ENCODE data around the gene PEX10. TPM values are rescaled to one million over a fixed set of nuclear protein-coding genes. Genes with fewer than 3 reads are reported as not detected.

PEX10 gene
- total RNA-seq, 4 donors from 2014 or later, result 19.2 to 25.7 (median 22.6) TPM

DNA sequence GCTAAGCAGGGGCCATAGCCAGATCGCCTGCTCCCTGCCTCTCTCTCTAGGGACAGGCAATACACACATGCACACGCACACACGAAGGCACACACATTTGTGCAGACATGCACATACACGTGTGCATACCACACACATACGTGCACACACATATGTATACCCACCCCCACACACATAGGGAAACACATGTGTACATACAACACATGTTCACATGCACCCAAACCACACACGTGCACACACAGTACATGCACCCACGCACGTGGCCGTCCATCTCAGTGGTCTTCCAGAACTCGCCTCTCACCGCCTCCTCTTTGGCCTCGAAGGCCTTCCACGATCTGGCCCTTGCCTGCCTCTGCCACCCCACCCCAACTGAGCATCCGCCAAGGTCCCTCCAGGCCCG, 25.3 kb upstream of the PEX10 start:
- TF ChIP-seq, protein P1, sequence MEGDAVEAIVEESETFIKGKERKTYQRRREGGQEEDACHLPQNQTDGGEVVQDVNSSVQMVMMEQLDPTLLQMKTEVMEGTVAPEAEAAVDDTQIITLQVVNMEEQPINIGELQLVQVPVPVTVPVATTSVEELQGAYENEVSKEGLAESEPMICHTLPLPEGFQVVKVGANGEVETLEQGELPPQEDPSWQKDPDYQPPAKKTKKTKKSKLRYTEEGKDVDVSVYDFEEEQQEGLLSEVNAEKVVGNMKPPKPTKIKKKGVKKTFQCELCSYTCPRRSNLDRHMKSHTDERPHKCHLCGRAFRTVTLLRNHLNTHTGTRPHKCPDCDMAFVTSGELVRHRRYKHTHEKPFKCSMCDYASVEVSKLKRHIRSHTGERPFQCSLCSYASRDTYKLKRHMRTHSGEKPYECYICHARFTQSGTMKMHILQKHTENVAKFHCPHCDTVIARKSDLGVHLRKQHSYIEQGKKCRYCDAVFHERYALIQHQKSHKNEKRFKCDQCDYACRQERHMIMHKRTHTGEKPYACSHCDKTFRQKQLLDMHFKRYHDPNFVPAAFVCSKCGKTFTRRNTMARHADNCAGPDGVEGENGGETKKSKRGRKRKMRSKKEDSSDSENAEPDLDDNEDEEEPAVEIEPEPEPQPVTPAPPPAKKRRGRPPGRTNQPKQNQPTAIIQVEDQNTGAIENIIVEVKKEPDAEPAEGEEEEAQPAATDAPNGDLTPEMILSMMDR (IDR thresholded peaks at IDR 0.05 in 4 of 5, conservative IDR thresholded peaks at IDR 0.05 in 1 of 5), result no peak
- no peak for TF ChIP-seq POLR2A (IDR thresholded peaks at IDR 0.05)
- H3K27me3 ChIP-seq, result peaks cover 25 to 51% (median 36%) of the 10 kb centered on the region in 3 donors
- H3K27ac ChIP-seq, result no peak overlapping the region
- no peaks in the 10 kb centered on the region for H3K9me3 ChIP-seq
- intact Hi-C loops (cut with DNase I; ENCODE audit: low total_unique reads), result no loop called here
- H3K36me3 ChIP-seq, result no peaks in the 10 kb centered on the region
- ATAC-seq (no peak), DNase-seq (no peak)
- H3K4me1 ChIP-seq, result no peaks in the 10 kb centered on the region
- in situ Hi-C loops (cut with MboI; ENCODE audit: low sequenced_read_pairs in 4 of 4), result no loop called here
- no peak overlapping the region for H3K4me3 ChIP-seq

DNA sequence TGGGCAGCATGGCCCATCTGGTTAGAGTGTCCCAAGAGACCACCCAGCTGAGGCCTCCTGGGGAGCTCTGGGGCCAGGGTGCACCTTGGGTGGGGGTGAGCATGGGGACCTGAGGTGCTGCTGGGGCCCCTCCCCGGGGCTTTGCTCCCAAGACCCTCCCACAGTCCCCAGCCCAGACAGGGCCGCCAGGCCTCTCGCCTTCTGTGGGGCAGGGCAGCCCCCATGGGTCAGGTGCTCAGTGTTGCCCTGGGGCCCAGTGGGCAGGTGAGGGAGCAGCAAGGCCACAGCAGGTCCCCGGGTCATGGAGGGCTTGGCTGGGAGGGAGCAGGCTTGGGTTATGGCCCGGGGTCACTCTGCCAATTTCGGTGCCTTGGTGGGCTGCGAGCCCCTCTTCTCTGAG, 24.5 kb upstream of the PEX10 start:
- H3K4me3 ChIP-seq, result no peak overlapping the region
- no peak for TF ChIP-seq POLR2A (IDR thresholded peaks at IDR 0.05)
- TF ChIP-seq, protein P1 (IDR thresholded peaks at IDR 0.05 in 4 of 5, conservative IDR thresholded peaks at IDR 0.05 in 1 of 5), result no peak
- no peak overlapping the region for H3K27ac ChIP-seq
- no peaks in the 10 kb centered on the region for H3K36me3 ChIP-seq
- ATAC-seq (no peak), DNase-seq (no peak)
- intact Hi-C loops (cut with DNase I; ENCODE audit: low total_unique reads), result no loop called here
- H3K9me3 ChIP-seq, result no peaks in the 10 kb centered on the region
- no peaks in the 10 kb centered on the region for H3K4me1 ChIP-seq
- peaks cover 22 to 51% (median 35%) of the 10 kb centered on the region in 3 donors for H3K27me3 ChIP-seq
- in situ Hi-C loops (cut with MboI; ENCODE audit: low sequenced_read_pairs in 4 of 4), result no loop called here

DNA sequence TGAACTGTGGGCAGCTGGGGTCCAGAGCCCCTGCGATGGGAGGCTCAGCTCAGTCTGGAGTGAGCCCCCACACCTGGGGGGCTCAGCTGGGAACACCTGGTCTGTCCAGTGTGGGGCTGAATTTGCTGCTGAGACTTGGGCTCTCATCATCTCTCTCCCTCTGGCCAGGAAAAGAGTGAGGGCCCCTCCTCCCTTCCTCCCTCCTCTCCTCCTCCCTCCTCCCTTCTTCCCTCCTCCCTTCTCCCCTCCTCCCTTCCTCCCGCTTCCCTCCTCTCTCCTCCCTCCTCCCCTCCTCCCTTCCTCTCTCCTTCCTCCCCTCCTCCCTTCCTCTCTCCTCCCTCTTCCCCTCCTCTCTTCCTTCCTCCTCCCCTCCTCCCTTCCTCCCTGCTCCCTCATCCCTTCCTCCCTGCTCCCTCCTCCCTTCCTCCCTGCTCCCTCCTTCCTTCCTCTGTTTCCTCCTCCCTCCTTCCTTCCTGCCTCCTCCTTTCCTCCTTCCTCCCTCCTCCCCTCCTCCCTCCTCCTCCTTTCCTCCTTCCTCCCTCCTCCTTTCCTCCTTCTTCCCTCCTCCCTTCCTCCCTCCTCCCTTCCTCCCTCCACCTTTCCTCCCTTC, 23.5 kb upstream of the PEX10 start:
- ATAC-seq, result no peak
- DNase-seq, result no peak
- in situ Hi-C loops (cut with MboI; ENCODE audit: low sequenced_read_pairs in 4 of 4) (no loop called here), intact Hi-C loops (cut with DNase I; ENCODE audit: low total_unique reads) (no loop called here)
- no peak overlapping the region for H3K27ac ChIP-seq
- H3K4me1 ChIP-seq, result no peaks in the 10 kb centered on the region
- peaks cover 19 to 43% (median 26%) of the 10 kb centered on the region in 3 donors for H3K27me3 ChIP-seq
- no peaks in the 10 kb centered on the region for H3K9me3 ChIP-seq
- H3K36me3 ChIP-seq, result no peaks in the 10 kb centered on the region
- TF ChIP-seq, protein P1 (IDR thresholded peaks at IDR 0.05 in 4 of 5, conservative IDR thresholded peaks at IDR 0.05 in 1 of 5), result no peak
- TF ChIP-seq POLR2A (IDR thresholded peaks at IDR 0.05), result no peak
- H3K4me3 ChIP-seq, result no peak overlapping the region

DNA sequence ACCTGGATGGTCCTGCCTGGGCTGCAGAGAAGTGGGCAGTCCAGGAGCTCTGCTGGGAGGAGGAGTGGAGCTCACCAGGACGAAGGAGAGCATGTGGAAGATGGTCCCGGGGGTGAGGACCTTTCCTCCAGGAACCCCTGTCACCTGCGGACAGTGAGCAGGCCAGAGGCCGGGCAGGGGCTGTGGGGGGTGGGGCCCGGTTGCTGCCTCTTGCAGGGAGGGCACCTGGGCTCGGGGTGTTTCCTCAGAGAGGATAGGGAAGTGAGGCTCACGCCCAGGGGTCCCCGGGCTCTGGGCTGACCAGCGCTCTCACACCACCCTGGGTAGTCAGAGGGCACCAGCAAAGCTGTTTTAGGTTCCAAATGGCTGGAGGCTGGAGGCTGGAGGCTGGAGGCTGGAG, 22.7 kb upstream of the PEX10 start:
- no peak for ATAC-seq
- H3K4me3 ChIP-seq, result no peak overlapping the region
- H3K9me3 ChIP-seq, result no peaks in the 10 kb centered on the region
- H3K4me1 ChIP-seq, result no peaks in the 10 kb centered on the region
- H3K36me3 ChIP-seq, result no peaks in the 10 kb centered on the region
- peaks cover 23 to 41% (median 26%) of the 10 kb centered on the region in 3 donors for H3K27me3 ChIP-seq
- H3K27ac ChIP-seq, result no peak overlapping the region
- DNase-seq, result no peak
- intact Hi-C loops (cut with DNase I; ENCODE audit: low total_unique reads), result no loop called here
- TF ChIP-seq, protein P1 (IDR thresholded peaks at IDR 0.05 in 4 of 5, conservative IDR thresholded peaks at IDR 0.05 in 1 of 5), result no peak
- TF ChIP-seq POLR2A (IDR thresholded peaks at IDR 0.05), result no peak
- in situ Hi-C loops (cut with MboI; ENCODE audit: low sequenced_read_pairs in 4 of 4), result no loop called here

All from gastrocnemius medialis (tissue), 4 donors.